HG03439 (cell line): ENCODE measurements around the gene SLC4A9.
A peak's percentile ranks its signal among the peaks of the same experiment; 100 is the strongest.
"Not testable (repeated sequence)": the region's sequence is repeated elsewhere in the genome, so short reads cannot be mapped to it uniquely, and the experiment has no call there.

Source experiments
- ATAC-seq: cut with Tn5 transposase; IDR thresholded peaks from one replicate; pipeline ENCODE4 v1.9.1; 2021; ENCODE audit warnings: mild to moderate bottlenecking, moderate library complexity; ENCODE audit not compliant: unreplicated experiment

The SLC4A9 gene

GRCh38 chr5:140338908-140339307, 21.1 kb upstream of the SLC4A9 start:
- no peak for ATAC-seq

GRCh38 chr5:140339636-140340035, 20.4 kb upstream of the SLC4A9 start:
- ATAC-seq = no peak

DNA sequence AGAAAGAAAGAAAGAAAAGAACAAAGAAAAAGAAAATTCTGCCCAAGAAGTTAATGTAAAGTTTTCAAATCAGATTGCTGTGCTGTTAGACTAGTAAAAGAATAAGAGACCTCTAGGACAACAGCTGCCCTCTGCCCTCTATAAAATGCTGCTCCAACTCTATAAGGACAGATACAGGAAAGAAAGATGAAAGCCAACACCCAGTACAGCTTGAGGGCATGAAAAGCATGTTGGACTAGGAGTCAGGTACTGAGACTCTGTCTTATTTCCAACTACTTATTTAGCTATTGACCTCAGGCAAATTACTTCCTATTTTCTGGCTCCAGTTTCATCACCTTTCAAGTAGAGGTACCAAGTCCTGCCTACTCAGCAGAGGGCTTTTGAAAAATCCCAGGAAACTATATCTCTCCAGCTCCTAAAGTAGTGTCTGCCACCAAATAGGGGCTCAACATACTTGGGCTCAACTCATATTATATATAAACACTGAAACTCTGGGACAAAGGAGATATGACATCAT, 19.3 kb upstream of the SLC4A9 start:
- ATAC-seq = no peak

- ATAC-seq = no peak
Measured at GRCh38 chr5:140341591-140341990, 18.4 kb upstream of the SLC4A9 start.

DNA sequence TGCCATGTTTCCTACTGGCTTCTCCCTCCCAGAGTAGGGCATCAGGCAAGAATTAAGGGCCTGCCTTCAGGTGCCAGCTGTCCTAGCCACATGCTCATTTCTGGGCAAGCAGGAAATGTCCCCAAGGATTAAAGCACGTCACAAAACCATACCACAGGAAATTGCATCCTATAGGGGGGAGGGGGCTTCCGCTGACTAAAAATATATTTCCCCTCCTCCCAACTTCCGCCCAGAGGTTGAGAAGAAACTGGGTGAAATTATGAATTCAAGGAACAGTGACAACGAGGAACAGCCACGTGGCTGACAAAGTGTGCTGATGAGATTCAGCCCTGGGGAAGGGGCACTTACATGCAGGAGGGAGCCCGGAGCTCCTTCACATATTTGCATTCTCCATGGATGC, 17.7 kb upstream of the SLC4A9 start:
- no peak for ATAC-seq

DNA sequence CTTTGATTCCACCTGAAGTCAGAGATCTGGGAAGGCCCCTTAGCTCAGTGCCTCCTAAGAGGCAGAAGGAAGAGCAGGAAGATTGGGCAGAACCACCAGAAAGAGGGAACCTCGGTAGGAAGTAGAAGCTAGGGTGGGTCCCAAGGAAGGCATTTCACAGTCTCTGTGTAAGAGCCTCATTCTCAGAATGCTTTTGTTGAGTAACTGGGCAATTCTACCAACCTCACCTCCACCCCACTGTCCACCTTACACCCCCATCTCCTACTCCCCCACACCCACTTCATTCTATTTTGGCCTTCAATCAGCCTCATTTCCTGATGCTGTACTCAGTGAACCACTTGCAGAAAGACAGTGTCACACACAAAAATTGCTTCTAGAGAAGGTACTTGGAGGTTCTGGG, 17.1 kb upstream of the SLC4A9 start:
- ATAC-seq = no peak

DNA sequence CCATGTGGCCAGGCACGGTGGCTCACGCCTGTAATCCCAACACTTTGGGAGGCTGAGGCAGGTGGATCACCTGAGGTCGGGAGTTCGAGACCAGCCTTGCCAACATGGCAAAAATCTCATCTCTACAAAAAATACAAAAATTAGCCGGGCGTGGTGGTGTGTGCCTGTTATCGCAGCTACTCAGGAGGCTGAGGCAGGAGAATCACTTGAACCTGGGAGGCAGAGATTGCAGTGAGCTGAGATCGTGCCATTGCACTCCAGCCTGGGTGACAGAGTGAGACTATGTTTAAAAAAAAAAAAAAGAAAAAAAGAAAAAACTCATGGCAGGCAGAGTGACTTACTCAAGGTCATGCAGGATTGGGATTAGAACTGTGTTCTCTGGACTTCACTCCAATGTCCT, 16.1 kb upstream of the SLC4A9 start:
- not testable (repeated sequence) for ATAC-seq

DNA sequence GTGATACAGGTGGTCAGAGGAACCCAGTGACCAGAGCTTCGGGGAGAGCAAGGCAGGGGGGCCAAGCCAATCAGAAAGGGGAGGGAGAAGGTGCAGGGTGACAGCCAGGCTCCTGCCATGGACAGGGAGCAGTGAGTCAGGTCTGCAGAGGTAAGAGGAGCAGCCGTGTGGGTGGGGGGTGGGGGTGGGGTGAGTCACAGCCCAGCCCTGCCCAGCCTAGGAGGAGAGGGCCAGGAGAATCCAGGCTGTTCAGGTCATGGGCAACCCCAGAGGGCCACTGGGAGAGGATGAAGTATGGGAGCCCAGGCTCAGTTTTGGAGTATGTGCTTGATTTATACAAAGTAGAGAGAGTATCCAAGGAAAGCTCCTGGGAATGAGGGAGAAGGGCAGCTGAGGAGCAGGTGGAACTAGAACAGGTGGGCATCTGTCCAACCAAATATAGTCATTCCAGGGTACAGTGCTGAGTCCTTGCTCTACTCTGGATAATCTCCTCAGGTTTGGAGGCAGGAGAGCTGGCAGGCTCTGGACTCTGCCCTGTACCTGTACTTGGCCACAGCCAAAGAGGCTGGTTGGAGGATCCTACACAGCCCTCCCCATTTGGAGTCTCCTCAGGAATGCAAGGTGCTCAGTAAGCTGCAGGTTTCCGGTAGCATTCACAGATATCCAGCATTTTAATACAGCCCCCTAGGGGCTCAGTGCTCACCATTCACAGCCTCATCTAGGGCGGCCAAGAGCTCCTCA, 15.1 kb upstream of the SLC4A9 start:
- ATAC-seq = no peak

DNA sequence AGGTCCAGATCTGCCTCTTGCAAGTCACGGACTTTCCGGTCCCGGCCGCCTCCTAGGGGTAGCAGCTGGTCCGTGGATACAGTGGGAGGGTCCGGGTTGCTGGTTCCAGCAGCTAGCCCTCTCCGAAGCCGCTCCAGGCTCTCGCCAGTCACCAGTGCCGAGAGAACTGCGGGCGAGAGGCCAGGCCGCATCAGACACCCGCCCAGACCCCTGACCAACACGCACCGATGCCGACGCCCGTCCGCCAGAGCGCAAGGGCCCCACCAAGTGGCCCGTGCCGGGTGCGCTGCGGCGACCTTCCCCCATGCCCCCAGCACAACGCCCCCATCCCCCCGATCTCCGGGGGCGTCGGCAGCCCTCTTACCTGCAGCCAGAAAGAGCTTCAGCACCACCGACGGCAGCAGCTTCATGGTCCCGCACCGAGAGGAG, 14.1 kb upstream of the SLC4A9 start:
- ATAC-seq = no peak

- ATAC-seq = peak; percentile 79
Measured at GRCh38 chr5:140346348-140347221, 13.4 kb upstream of the SLC4A9 start, which contains the start of gene HBEGF. Gene HBEGF, minus strand, starts transcription at chr5:140346603. Its CDS starts 275 bp downstream, at chr5:140346328.

- ATAC-seq = no peak
Measured at GRCh38 chr5:140347360-140347759, 12.6 kb upstream of the SLC4A9 start.

GRCh38 chr5:140348104-140348503, 11.9 kb upstream of the SLC4A9 start:
- no peak for ATAC-seq

GRCh38 chr5:140349244-140349643, 10.8 kb upstream of the SLC4A9 start:
- ATAC-seq = no peak

GRCh38 chr5:140351609-140352334, 8.2 kb upstream of the SLC4A9 start:
- ATAC-seq = peak; percentile 72

DNA sequence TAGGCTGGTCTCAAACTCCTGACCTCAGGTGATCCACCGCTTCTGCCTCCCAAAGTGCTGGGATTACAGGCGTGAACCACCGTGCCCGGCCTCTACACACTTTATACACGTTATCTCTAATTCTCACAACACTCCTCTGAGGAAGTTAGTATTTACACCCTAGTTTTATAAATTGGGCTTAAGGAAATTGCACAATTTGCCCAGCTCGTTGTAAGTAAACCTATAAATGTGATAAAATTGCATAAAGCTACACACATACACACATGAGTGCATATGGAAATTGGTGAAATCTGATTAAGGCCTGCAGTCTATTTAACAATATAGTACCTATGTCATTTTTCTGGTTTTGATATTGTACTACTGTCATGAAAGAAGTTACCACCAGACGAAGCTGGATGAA, 4.4 kb upstream of the SLC4A9 start:
- ATAC-seq = no peak

GRCh38 chr5:140356853-140357725, 2.9 kb upstream of the SLC4A9 start:
- ATAC-seq = peak; percentile 5

GRCh38 chr5:140357726-140358093, 2.3 kb upstream of the SLC4A9 start:
- peak; percentile 91 for ATAC-seq

- no peak for ATAC-seq
Measured at GRCh38 chr5:140358738-140359310, 1.2 kb upstream of the SLC4A9 start.

- no peak for ATAC-seq
Measured at GRCh38 chr5:140360681-140361479, 886 bp downstream of the SLC4A9 start.
